ENCODE data around the gene PARK7. TPM values are rescaled to one million over a fixed set of nuclear protein-coding genes. Genes with fewer than 3 reads are reported as not detected.
A peak's percentile ranks its signal among the peaks of the same experiment; 100 is the strongest.
"Not testable (repeated sequence)": the region's sequence is repeated elsewhere in the genome, so short reads cannot be mapped to it uniquely, and the experiment has no call there.

Gene PARK7
- total RNA-seq (2014; rRNA removed; shearing (Covaris generic)): 242 and 359 TPM in 2 replicates

DNA sequence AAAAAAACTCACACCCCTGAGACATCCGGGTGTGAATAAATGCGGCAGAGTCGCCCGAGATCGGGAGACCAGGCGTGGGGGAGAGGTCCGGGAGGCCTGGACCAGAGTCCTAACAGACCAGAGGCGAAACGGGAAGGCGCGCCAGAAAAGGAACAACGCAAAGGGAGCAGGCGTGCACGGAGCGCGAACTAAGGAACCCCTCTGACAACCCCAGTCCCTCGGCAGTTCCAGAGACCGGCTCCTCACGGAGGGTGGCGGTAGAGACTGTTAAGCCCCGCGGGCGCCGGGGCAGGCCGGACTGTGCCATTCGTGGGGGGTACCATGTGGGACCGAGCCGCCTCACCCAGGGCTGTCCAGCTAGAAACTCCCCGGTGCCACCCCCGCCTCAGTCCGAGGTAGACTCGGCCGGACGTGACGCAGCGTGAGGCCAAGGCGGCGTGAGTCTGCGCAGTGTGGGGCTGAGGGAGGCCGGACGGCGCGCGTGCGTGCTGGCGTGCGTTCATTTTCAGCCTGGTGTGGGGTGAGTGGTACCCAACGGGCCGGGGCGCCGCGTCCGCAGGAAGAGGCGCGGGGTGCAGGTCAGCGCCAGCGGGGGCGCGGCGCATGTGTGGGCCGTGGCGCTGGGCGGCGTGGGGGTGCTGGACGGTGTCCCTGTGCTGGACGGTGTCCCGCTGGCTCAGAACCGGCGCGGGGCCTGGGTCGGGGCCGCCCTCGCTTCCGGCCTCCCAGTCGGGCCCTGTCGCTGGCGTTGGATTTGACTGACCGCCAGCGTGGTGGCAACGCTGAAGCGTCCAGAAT lies at the start of gene PARK7:
TSS of gene PARK7 (plus strand) at position 496 of the 798 bp plus-strand sequence. CDS start 1,075 bp downstream, outside the sequence.
- peak; percentile 91 for DNase-seq (ENCODE audit: low spot score)

DNA sequence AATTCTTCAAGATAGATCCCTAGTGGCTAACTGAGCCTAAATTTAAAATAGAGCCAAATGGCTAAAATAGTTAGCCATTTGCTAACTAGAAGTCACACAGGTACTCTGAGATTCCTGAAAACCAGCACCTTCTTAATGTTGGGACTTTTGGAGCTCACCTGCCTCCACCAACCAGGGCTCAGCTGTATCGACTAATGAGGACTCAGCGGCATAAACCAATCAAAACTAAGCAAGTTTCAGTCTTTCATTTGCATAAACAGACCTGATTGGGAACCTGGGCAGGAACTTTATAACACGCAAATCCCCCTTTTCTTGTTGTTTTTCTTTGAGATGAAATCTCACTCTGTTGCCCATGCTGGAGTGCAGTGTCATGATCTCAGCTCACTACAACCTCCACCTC lies 49.4 kb upstream of the PARK7 start:
- DNase-seq (ENCODE audit: low spot score): no peak

DNA sequence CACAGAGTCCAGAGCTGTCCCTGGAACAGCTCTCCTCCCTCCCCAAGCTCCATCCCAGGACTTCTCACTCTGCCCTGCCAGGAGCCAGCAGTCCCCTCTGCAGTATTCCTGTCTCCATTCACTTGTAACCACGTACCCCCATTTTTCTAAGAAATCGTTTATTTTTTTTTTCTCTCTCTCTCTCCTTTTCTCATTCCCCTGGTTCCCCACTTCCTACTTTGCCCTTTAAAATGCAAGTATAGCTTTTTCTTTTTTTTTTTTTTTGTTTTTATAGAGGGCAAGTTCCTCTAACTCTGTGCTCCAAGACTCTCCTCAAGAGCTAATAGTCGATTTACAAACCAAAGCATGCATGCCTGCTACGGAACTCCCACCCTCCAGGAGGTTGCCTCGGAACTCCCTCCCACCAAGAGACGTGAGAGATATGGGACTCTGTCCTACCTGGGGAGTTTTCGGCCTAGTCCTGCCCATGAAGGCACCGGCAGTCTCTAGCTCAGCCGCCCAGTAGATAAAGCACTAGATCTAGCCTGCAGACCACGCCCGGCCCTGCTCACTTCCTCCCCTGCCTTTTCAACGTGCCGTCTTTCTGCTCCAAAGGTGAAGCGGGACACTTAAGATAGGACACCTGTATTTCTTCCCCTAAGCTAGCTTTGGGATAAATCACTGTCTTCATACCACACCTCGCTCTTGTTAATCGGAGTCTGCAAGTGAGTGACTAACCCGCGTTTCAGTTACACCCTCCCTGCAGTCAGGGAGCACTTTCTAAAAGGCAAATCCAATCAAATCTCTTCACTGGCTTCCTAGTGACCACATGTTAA lies 48.6 kb upstream of the PARK7 start:
- DNase-seq (ENCODE audit: low spot score): no peak

GRCh38 chr1:7915826-7916500 lies 45.5 kb upstream of the PARK7 start:
- no peak for DNase-seq (ENCODE audit: low spot score)

GRCh38 chr1:7916501-7916830 lies 45.0 kb upstream of the PARK7 start:
- DNase-seq (ENCODE audit: low spot score): no peak

- not testable (repeated sequence) for DNase-seq (ENCODE audit: low spot score)
Observed at GRCh38 chr1:7917971-7918370, 43.5 kb upstream of the PARK7 start.

GRCh38 chr1:7919880-7920279 lies 41.6 kb upstream of the PARK7 start:
- DNase-seq (ENCODE audit: low spot score): no peak

- DNase-seq (ENCODE audit: low spot score): no peak
Observed at GRCh38 chr1:7921796-7922195, 39.7 kb upstream of the PARK7 start.

DNA sequence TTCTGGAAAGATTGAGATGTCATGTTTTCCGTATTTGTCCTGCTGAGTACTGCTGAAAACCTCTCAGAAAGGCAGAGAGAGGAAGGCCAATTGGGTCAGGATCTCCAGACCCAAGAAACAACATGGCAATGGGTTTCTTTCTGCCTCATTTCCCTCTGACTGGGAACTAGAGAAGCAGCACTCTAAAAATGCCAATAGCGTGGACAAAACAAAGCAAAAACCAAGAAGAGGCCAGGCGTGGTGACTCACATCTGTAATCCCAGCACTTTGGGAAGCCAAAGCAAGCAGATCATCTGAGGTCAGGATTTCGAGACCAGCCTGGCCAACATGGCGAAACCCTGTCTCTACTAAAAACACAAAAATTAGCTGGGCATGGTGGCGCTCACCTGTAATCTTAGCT lies 39.2 kb upstream of the PARK7 start:
- peak; percentile 13 for DNase-seq (ENCODE audit: low spot score)

DNA sequence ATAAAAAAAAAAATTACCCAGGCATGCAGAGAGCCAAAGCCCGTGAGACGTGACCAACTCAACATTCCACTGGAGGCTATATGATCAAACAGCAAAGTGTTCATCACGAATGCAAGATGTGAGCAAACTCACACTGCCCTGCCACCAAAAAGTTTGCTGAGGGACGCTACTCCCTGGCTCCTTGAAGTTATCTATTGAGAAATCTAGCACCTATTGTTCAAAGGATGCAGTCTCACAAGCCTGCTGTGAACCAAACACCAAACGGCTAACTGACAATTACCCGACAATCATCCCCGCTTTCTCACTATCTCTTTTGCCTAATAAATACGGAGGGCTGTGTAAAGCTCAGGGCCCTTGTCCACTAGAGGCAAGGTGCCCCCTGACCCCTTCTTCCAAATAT lies 34.5 kb upstream of the PARK7 start:
- DNase-seq (ENCODE audit: low spot score): not testable (repeated sequence)

- DNase-seq (ENCODE audit: low spot score): no peak
Observed at GRCh38 chr1:7928247-7928646, 33.3 kb upstream of the PARK7 start.

GRCh38 chr1:7929637-7930036 lies 31.9 kb upstream of the PARK7 start:
- no peak for DNase-seq (ENCODE audit: low spot score)

DNA sequence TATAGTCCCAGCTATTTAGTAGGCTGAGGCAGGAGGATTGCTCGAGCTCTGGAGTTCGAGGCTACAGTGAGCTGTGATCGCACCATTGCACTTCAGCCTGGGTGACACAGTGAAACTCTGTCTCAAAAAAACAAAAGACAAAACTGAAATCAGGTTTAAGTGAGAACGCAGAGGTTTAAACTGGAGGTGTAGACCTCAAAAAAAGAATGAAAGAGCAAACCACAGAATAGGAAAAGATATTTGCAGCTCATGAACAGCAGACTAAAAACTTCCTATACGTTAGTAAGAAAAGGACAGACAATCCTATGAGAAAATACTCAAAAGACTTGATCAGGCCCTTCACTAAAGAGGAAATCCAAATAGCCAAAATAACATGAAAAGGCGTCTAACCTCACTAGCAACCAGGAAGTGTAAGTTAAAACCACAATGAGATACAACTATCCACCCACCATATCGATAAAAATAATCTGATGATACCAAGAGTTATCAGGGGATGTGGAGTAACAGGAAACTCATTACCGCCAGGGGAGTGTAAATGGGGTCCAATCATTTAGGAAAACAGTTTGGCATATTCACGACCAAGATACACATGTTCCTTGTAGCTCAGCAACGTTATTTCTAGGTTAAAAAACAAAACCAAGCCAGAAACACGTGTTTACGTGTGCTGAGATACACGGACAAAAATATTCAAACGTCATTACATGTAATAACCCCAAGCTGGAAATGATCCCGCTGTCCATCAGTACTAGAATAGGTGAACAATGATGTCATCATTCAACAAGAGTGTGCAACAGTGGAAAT lies 30.7 kb upstream of the PARK7 start:
- DNase-seq (ENCODE audit: low spot score): no peak

- no peak for DNase-seq (ENCODE audit: low spot score)
Observed at GRCh38 chr1:7931446-7931812, 30.1 kb upstream of the PARK7 start.

GRCh38 chr1:7932524-7933138 lies 28.9 kb upstream of the PARK7 start:
- DNase-seq (ENCODE audit: low spot score): no peak

- no peak for DNase-seq (ENCODE audit: low spot score)
Observed at GRCh38 chr1:7938070-7938469, 23.4 kb upstream of the PARK7 start.

DNA sequence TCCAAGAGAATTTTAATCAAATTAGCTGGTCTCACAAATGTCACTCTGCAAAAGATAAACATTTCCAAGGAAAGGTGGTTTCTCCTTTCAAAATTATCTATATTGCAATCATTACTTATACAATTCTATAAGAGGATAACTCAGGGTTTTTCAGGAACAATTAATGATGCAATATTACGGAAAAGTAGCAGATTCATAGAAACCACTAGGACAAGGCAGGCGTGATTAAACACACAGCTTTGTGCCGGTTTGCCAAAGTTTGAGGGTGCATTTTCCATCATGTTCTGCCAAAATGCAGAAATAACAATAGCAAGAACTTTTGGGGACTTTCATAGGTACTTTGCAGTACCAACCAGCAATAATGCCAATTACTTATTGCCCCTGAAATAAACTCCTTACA lies 21.5 kb upstream of the PARK7 start:
- DNase-seq (ENCODE audit: low spot score): no peak

DNA sequence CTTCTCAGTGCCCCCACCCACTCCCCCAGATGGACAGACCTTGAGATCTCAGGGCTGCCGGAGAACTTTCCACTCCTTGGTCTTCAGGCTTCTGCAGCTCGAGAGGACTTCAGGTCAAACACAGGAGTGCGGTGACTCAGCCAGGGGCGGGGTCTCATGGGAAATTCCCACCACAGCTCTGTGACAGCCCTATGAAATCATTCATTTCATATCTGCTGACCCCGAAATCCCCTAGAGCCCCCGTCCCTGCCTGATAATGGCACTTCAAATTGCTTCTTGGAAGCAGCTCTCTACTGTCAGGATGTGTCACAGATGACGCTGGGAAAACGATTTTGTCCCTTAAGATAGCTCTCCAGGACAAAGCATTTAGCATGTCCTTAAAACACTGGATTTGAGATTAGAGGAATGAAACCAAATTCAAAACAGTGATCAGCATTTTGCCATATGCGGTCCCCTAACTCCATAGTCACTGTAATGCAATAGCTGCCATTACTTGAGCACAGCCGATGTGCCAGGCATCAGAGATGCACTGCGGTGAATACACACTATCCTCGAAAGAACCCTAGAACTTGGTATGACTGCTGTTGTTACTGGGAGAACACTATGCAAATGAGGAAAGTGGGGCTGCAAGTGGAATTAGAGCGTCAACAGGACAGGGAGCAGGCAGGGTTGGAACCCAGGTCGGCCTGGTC lies 20.6 kb upstream of the PARK7 start, which contains the start of gene TNFRSF9:
TSS of gene TNFRSF9 (minus strand) at position 95 of the 692 bp plus-strand sequence. CDS start 845 bp downstream, outside the sequence.
- DNase-seq (ENCODE audit: low spot score): peak; percentile 64

DNA sequence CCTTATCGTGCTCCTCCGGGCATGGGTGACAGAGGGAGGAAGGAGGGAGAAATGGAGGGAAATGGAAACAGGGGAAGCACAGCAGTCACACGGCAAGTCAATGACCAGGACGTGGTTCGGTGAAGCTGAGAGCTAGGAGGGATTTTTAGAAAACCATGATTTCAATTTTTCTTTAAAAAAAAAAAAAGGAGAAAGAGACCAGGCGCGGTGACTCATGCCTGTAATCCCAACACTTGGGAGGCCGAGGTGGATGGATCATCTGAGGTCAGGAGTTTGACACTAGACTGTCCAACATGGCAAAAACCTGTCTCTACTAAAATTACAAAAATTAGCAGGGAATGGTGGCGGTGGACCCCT lies 20.1 kb upstream of the PARK7 start:
- peak; percentile 46 for DNase-seq (ENCODE audit: low spot score)

DNA sequence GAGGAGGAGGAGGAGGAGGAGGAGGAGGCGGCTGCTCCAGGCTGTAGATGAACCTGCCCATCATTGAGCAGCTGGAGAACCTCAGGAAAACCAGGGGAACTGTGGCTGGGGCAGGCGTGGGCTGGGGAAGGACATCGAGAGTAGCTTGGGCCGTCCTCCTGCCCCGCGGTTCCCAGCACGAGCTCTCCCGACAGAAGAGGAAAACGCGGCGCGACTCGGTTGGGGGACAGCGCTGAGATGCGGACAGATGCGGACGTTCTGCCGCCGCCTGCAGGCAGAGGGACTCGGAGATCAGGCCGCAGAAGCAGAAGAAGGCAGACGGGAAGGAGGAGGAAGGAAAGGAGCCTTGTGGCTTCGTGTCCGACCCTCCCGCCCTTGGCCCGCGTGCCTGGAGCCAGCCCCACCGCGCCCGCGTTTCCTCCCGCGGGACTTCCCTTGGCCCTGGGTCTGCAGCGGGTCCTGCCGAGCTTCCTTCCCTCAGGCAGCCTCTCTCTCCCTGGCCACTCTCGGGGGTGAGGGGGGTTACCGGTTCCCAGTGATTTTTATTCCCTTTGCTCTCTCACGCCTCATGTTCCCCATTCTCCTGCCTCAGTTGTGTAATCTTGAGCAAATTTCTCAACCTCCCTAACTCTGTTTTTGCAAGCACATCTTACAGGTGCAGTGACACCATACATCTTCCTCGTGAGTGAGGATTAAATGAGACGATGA lies 19.1 kb upstream of the PARK7 start:
- DNase-seq (ENCODE audit: low spot score): no peak
